ENCODE measurements around the gene MKRN2.

DNA sequence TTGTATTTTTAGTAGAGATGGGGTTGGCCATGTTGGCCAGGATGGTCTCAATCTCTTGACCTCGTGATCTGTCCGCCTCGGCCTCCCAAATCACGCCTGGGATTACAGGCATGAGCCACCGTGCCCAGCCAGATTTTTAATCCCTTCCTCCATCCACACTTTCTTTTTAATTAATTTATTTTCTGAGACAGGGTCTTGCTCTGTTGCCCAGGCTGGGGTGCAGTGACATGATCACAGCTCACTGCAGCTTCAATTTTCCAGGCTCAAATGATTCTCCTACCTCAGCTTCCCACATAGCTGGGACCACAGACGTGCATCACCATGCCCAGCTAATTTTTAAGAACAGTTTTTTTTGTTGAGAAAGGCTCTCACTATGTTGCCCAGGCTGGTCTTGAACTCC, 63.4 kb downstream of the MKRN2 start:
- TF ChIP-seq, protein P1, sequence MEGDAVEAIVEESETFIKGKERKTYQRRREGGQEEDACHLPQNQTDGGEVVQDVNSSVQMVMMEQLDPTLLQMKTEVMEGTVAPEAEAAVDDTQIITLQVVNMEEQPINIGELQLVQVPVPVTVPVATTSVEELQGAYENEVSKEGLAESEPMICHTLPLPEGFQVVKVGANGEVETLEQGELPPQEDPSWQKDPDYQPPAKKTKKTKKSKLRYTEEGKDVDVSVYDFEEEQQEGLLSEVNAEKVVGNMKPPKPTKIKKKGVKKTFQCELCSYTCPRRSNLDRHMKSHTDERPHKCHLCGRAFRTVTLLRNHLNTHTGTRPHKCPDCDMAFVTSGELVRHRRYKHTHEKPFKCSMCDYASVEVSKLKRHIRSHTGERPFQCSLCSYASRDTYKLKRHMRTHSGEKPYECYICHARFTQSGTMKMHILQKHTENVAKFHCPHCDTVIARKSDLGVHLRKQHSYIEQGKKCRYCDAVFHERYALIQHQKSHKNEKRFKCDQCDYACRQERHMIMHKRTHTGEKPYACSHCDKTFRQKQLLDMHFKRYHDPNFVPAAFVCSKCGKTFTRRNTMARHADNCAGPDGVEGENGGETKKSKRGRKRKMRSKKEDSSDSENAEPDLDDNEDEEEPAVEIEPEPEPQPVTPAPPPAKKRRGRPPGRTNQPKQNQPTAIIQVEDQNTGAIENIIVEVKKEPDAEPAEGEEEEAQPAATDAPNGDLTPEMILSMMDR (IDR thresholded peaks at IDR 0.05; ENCODE audit: control extremely low read depth in 1 of 3, insufficient read depth in 1 of 3, low read depth in 1 of 3, low read length in 3 of 3) = no peak
- TF ChIP-seq EZH2 (IDR thresholded peaks at IDR 0.05; ENCODE audit: low read depth, low read length, severe bottlenecking) = no peak
- TF ChIP-seq SRF (IDR thresholded peaks at IDR 0.05; ENCODE audit: low read depth, low read length) = no peak
- TF ChIP-seq SIN3A (conservative IDR thresholded peaks at IDR 0.05 in 1 of 2, IDR thresholded peaks at IDR 0.05 in 1 of 2; ENCODE audit: low read depth in 1 of 2, low read length in 2 of 2) = no peak
- no peak for TF ChIP-seq EGR1 (IDR thresholded peaks at IDR 0.05; ENCODE audit: borderline replicate concordance, low read depth, low read length)
- no peak for TF ChIP-seq TEAD4 (IDR thresholded peaks at IDR 0.05; ENCODE audit: low read depth, low read length)
